BLaER1 treated with 17β-estradiol and CSF1 and Interleukin-3, amounts not matched to agents 10 nM and 100 nM (cell line): ENCODE measurements around the gene OBI1.

Experiments used
- H3K27ac ChIP-seq, 11 experiments: shearing (Covaris generic); formaldehyde crosslinking; 2 replicates each; pipeline ENCODE4 v1.8.1; 2022
- H3K27me3 ChIP-seq, 11 experiments: shearing (Covaris generic); formaldehyde crosslinking; 2 replicates each; pipeline ENCODE4 v1.8.1; 2022
- H3K36me3 ChIP-seq, 11 experiments: shearing (Covaris generic); formaldehyde crosslinking; 2 replicates each; pipeline ENCODE4 v1.8.1; 2022
- H3K4me1 ChIP-seq, 10 experiments: shearing (Covaris generic); formaldehyde crosslinking; 2 replicates each; pipeline ENCODE4 v1.8.1; 2022
- H3K4me2 ChIP-seq, 11 experiments: shearing (Covaris generic); formaldehyde crosslinking; 2 replicates each; pipeline ENCODE4 v1.8.1; 2022
- H3K4me3 ChIP-seq, 10 experiments: shearing (Covaris generic); formaldehyde crosslinking; 2 replicates each; pipeline ENCODE4 v1.8.1; 2022
- H3K9ac ChIP-seq, 11 experiments: shearing (Covaris generic); formaldehyde crosslinking; 2 replicates each; pipeline ENCODE4 v1.8.1; 2022
- H3K9me3 ChIP-seq, 11 experiments: shearing (Covaris generic); formaldehyde crosslinking; replicated peaks in 1 of 11; 2 replicates each; pipeline ENCODE4 v1.8.1; 2022
- H4K20me1 ChIP-seq, 11 experiments: shearing (Covaris generic); formaldehyde crosslinking; 2 replicates each; pipeline ENCODE4 v1.8.1; 2022
- Cebpa-rat ChIP-seq, 11 experiments: shearing (Covaris generic); IDR thresholded peaks; 2 replicates each; pipeline ENCODE4 v1.8.1; 2022

The OBI1 gene

GRCh38 chr13:78597602-78597932 lies 61.4 kb downstream of the OBI1 start:
- TF ChIP-seq Cebpa-rat (IDR thresholded peaks at IDR 0.05): no peak
- peaks cover 100% of the 10 kb centered on the region in 11 experiments for H3K27me3 ChIP-seq
- H3K9me3 ChIP-seq: peaks cover 4 to 30% (median 19%) of the 10 kb centered on the region in 11 experiments; a peak in 17 of 22 replicates
- no peak overlapping the region for H3K4me3 ChIP-seq
- H3K27ac ChIP-seq: no peak overlapping the region
- peaks cover 0 to 95% (median 55%) of the 10 kb centered on the region in 11 experiments; a peak in 16 of 22 replicates for H4K20me1 ChIP-seq
- peaks cover 11 to 16% (median 12%) of the 10 kb centered on the region in 10 experiments; a peak in 19 of 20 replicates for H3K4me1 ChIP-seq
- H3K4me2 ChIP-seq: no peak overlapping the region
- H3K36me3 ChIP-seq: no peaks in the 10 kb centered on the region
- H3K9ac ChIP-seq: no peak overlapping the region

GRCh38 chr13:78596736-78597601 lies 62.0 kb downstream of the OBI1 start:
- Histone ChIP-seq H3K27me3 (peaks cover 100% of the 10 kb centered on the region in 11 experiments), H3K36me3 (no peaks in the 10 kb centered on the region), H3K27ac (no peak overlapping the region), H3K9ac (no peak overlapping the region), H4K20me1 (peaks cover 0 to 96% (median 51%) of the 10 kb centered on the region in 11 experiments; a peak in 15 of 22 replicates), H3K4me1 (peaks cover 6 to 12% (median 7%) of the 10 kb centered on the region in 10 experiments; a peak in 18 of 20 replicates), H3K9me3 (peaks cover 4 to 30% (median 19%) of the 10 kb centered on the region in 11 experiments; a peak in 17 of 22 replicates), H3K4me2 (peak overlapping the region in 1 of 11 experiments; percentile 35; a peak in 1 of 22 replicates), H3K4me3 (no peak overlapping the region; a peak in 1 of 20 replicates)
- TF ChIP-seq Cebpa-rat (IDR thresholded peaks at IDR 0.05): no peak

GRCh38 chr13:78596399-78596735 lies 62.6 kb downstream of the OBI1 start:
- Histone ChIP-seq H3K27me3 (peaks cover 99 to 100% (median 100%) of the 10 kb centered on the region in 11 experiments), H3K36me3 (no peaks in the 10 kb centered on the region), H4K20me1 (peaks cover 0 to 91% (median 45%) of the 10 kb centered on the region in 11 experiments; a peak in 15 of 22 replicates), H3K4me1 (peaks cover 2 to 6% (median 2%) of the 10 kb centered on the region in 10 experiments; a peak in 18 of 20 replicates), H3K9me3 (peaks cover 4 to 30% (median 19%) of the 10 kb centered on the region in 11 experiments; a peak in 17 of 22 replicates), H3K27ac (no peak overlapping the region), H3K4me3 (no peak overlapping the region; a peak in 1 of 20 replicates), H3K9ac (no peak overlapping the region), H3K4me2 (peak overlapping the region in 1 of 11 experiments; percentile 35; a peak in 1 of 22 replicates)
- TF ChIP-seq Cebpa-rat (IDR thresholded peaks at IDR 0.05): no peak

- Histone ChIP-seq H4K20me1 (peaks cover 0 to 85% (median 42%) of the 10 kb centered on the region in 11 experiments; a peak in 14 of 22 replicates), H3K9me3 (peaks cover 4 to 30% (median 19%) of the 10 kb centered on the region in 11 experiments; a peak in 17 of 22 replicates), H3K9ac (no peak overlapping the region), H3K27me3 (peaks cover 98 to 100% (median 100%) of the 10 kb centered on the region in 11 experiments), H3K4me1 (peaks cover 0 to 6% (median 0%) of the 10 kb centered on the region in 10 experiments; a peak in 1 of 20 replicates), H3K27ac (no peak overlapping the region), H3K4me2 (peak overlapping the region in 5 of 11 experiments; percentile 7 to 63 (median 39); a peak in 6 of 22 replicates), H3K36me3 (no peaks in the 10 kb centered on the region), H3K4me3 (peak overlapping the region in 2 of 10 experiments; percentile 9 to 28; a peak in 1 of 20 replicates)
- TF ChIP-seq Cebpa-rat (IDR thresholded peaks at IDR 0.05): no peak
Measured at GRCh38 chr13:78595495-78596398, 63.2 kb downstream of the OBI1 start.

- Histone ChIP-seq H3K27me3 (peaks cover 98 to 100% (median 100%) of the 10 kb centered on the region in 11 experiments), H3K9ac (no peak overlapping the region), H3K4me1 (peaks cover 0 to 4% (median 0%) of the 10 kb centered on the region in 10 experiments; a peak in 1 of 20 replicates), H3K27ac (no peak overlapping the region), H4K20me1 (peaks cover 0 to 73% (median 35%) of the 10 kb centered on the region in 11 experiments; a peak in 14 of 22 replicates), H3K9me3 (peaks cover 4 to 29% (median 19%) of the 10 kb centered on the region in 11 experiments; a peak in 17 of 22 replicates), H3K4me3 (no peak overlapping the region), H3K36me3 (no peaks in the 10 kb centered on the region), H3K4me2 (no peak overlapping the region)
- TF ChIP-seq Cebpa-rat (IDR thresholded peaks at IDR 0.05): no peak
Measured at GRCh38 chr13:78594456-78594975, 64.4 kb downstream of the OBI1 start.

GRCh38 chr13:78593652-78594455 lies 65.1 kb downstream of the OBI1 start:
- Histone ChIP-seq H3K4me3 (no peak overlapping the region), H3K9ac (no peak overlapping the region), H3K27me3 (peaks cover 98 to 100% (median 100%) of the 10 kb centered on the region in 11 experiments), H3K4me2 (no peak overlapping the region), H3K4me1 (peaks cover 0 to 4% (median 0%) of the 10 kb centered on the region in 10 experiments; a peak in 1 of 20 replicates), H4K20me1 (peaks cover 0 to 66% (median 31%) of the 10 kb centered on the region in 11 experiments; a peak in 14 of 22 replicates), H3K27ac (no peak overlapping the region), H3K9me3 (peaks cover 4 to 29% (median 19%) of the 10 kb centered on the region in 11 experiments; a peak in 17 of 22 replicates), H3K36me3 (no peaks in the 10 kb centered on the region)
- no peak for TF ChIP-seq Cebpa-rat (IDR thresholded peaks at IDR 0.05)

- Histone ChIP-seq H3K4me3 (no peak overlapping the region), H3K36me3 (no peaks in the 10 kb centered on the region), H3K27ac (no peak overlapping the region), H3K27me3 (peaks cover 91 to 100% (median 100%) of the 10 kb centered on the region in 11 experiments), H3K4me2 (no peak overlapping the region), H3K9me3 (peaks cover 4 to 29% (median 19%) of the 10 kb centered on the region in 11 experiments; a peak in 17 of 22 replicates), H3K9ac (no peak overlapping the region), H4K20me1 (peaks cover 0 to 59% (median 30%) of the 10 kb centered on the region in 11 experiments; a peak in 14 of 22 replicates), H3K4me1 (peaks cover 0 to 4% (median 0%) of the 10 kb centered on the region in 10 experiments; a peak in 1 of 20 replicates)
- no peak for TF ChIP-seq Cebpa-rat (IDR thresholded peaks at IDR 0.05)
Measured at GRCh38 chr13:78593129-78593528, 65.8 kb downstream of the OBI1 start.
